Omental fat pad (tissue), 4 donors: ENCODE data around the gene RFX7. TPM values are rescaled to one million over a fixed set of nuclear protein-coding genes. Genes with fewer than 3 reads are reported as not detected.

ENCODE experiments used
- ATAC-seq: fragments of 150-250 bp; one replicate; pipeline ENCODE4 v1.9.1; 2016; ENCODE audit warnings: mild to moderate bottlenecking, moderate library complexity; ENCODE audit not compliant: low FRiP score
- DNase-seq: peaks from one replicate; pipeline ENCODE4 v3.0.0-alpha.2; 2019; ENCODE audit warnings: low spot score
- total RNA-seq, 4 donors: library from RNA; depleted of rRNA; stranded (reverse); fragments of >200 nt; gene quantifications; one replicate each; pipeline ENCODE4 v1.1.0, GENCODE V29; 2016
- TF ChIP-seq, protein P1 (sequence below), 3 donors: fragments of 450-650 bp; IDR thresholded peaks; one replicate each; pipeline ENCODE4 v1.5.1; 2016 to 2017; ENCODE audit warnings: antibody characterized with exemption in 3 of 3, mild to moderate bottlenecking in 3 of 3, moderate library complexity in 2 of 3

The RFX7 gene
- total RNA-seq = 10 to 100 TPM in 1 of 4 donors, 1 to 10 TPM in 3; 5.3 to 12.9 (median 7.7) TPM

DNA sequence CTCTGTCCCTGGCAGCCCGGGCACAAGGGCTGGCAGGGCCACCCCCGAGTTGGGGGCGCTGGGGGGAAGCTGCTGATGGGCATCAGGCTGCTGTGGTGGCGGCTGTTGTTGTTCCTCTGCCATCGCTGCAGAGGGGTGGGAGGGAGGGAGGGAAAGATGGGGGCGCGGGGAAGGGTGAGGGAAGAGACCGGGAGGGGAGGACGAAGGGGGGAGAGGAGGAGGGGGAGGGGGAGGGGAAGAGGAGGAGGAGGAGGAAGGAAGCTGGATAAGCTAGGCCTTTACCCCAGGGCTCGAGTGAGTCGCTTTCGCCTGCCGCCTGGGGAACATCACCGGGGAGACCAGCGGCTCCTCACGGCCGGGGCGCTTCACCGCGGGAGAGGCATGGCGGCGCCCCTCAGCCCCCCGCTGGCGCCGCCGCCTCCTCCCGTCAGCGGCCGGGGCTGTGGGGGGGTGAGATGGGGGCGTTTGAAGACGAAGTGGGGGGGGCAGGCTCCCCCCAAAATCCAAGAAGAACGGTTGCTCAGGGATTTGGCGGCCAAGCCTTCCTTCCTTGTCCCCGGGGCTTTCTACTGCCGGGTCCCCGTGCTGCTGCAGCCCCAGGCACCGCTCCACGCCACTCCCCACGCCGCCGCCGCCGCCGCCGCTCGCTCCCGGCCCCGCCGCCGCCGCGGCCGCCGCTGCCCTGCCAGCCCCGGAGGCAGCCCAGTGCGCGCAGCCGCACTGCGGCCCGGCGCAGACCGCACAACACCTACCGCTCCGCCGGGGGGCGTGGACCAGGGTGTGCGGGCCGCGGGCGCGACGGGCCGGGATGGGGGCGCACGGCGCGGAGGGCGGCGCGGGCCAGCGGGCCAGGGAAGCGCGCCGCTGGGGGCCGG is at the start of gene RFX7:
Gene RFX7 (minus strand): TSS at position 717 of the 875 bp plus-strand sequence. CDS start 594 bp downstream, at position 123.
- TF ChIP-seq, protein P1, sequence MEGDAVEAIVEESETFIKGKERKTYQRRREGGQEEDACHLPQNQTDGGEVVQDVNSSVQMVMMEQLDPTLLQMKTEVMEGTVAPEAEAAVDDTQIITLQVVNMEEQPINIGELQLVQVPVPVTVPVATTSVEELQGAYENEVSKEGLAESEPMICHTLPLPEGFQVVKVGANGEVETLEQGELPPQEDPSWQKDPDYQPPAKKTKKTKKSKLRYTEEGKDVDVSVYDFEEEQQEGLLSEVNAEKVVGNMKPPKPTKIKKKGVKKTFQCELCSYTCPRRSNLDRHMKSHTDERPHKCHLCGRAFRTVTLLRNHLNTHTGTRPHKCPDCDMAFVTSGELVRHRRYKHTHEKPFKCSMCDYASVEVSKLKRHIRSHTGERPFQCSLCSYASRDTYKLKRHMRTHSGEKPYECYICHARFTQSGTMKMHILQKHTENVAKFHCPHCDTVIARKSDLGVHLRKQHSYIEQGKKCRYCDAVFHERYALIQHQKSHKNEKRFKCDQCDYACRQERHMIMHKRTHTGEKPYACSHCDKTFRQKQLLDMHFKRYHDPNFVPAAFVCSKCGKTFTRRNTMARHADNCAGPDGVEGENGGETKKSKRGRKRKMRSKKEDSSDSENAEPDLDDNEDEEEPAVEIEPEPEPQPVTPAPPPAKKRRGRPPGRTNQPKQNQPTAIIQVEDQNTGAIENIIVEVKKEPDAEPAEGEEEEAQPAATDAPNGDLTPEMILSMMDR (IDR thresholded peaks at IDR 0.05) = no peak
- DNase-seq = peak; percentile 34
- peak; percentile 94 for ATAC-seq

DNA sequence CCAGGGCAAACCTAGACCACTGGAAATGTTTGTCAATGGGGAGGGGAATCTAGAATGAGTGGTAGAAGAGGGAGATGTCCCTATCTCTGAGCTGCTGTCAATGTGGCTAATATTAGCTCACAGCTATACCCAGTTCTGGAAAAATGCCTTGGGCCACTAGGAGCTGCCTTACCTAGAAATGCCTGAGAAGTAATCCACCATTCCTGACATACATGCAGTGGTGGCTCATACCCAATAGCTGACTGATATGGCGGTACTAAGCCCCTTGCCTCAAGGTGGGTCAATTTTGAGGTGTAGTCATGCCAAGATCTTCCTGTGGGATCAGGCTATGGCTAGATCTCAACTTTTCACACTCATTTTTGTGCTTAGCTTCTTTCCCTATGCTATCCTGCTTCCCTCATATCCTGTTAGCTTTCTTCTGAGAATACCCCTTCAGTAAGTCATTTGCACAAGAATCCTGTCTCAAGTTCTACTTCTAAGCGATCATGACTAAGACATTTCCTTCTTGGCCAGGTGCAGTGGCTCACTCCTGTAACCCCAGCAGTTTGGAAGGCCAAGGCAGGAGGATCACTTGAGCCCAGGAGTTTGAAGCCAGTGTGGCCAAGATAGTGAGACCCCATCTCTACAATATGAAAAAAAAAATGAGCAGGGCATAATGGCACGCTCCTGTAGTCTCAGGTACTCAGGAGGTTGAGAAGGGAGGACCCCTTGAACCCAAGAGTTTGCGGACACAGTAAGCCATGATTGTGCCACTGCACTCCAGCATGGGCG is 49.1 kb upstream of the RFX7 start:
- TF ChIP-seq, protein P1 (IDR thresholded peaks at IDR 0.05) = no peak
- ATAC-seq (no peak), DNase-seq (no peak)

DNA sequence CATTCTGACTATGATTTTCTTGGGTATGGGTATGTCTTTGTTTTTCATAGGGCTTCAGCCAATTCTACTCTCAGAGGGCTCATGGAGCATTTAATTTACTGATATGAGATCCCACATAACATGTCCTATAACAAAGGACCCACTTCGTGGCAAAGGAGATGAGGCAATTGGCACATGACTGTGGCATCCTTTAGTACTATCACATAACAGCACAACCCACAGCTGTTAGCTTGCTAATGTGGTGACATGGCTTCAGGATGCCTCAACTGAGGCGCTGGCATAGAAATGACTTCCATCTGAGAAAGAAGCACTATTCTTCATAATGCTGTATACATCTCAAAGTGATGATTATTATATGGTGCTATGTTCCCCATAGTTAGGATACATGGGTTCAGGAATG is 48.1 kb upstream of the RFX7 start:
- no peak for ATAC-seq
- TF ChIP-seq, protein P1 (IDR thresholded peaks at IDR 0.05) = no peak

DNA sequence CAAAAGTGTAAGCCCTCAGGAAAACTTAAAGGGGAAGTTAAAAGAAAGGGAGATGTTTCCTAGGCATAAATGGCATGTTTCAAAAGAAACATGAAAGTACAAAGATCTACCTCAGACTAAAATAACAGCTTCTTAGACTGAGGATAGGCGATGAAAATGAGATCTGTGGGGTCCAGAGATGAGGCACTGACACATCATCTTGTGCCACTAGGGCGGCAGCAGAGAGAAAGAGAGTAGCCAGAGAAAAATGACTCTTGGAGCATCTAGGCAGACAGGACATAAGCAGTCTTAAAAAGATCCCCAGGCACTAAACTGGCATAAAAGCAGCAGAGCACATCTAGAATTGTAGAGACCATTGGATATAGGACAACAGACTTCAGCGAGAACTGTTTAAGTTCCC is 42.5 kb upstream of the RFX7 start:
- DNase-seq (no peak), ATAC-seq (no peak)
- TF ChIP-seq, protein P1 (IDR thresholded peaks at IDR 0.05) = no peak

More for the DNA sequence above, 48.1 kb upstream of the RFX7 start:
- no peak for DNase-seq

DNA sequence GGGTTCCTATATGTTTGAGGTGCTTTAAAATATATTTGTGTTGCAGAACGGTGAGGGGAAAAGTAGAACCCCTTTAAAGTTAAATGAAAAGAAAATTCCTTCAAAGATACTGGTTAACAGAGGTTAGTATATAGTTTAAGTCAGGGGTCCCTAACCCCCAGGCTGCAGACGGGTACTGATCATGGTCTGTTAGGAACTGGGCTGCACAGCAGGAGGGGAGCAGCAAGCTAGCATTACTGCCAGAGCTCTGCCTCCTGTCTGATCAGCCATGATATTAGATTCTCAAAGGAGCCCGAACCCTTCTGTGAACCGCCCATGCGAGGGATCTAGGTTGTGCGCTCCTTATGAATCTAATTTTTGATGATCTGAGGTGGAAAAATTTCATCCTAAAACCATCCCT is 37.5 kb upstream of the RFX7 start:
- ATAC-seq = no peak
- no peak for DNase-seq
- TF ChIP-seq, protein P1 (IDR thresholded peaks at IDR 0.05) = no peak

DNA sequence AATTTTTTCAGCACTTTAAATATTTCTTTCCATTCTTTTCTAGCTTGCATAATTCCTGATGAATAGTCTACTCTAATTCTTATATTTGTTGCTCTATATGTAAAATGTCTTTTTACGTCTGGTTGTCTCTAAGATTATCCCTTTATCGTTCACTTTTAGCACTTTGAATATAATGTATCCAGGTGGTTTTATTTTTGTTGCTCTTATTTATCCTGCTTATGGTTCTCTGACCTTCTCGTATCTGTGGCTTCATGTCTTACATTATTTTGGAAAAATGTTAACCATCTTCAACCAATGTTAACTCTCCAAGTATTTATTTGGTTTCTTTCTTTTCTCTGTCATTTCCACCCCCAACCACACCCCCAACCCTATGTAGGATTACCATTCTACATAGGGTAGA is 30.0 kb upstream of the RFX7 start:
- TF ChIP-seq, protein P1 (IDR thresholded peaks at IDR 0.05) = no peak
- ATAC-seq (no peak), DNase-seq (no peak)
